KMS-11 (cell line): Measurements from ENCODE around the gene PRKCZ.

ENCODE experiments used
- H2AFZ ChIP-seq: fragments of 200-600 bp; sonication (generic); 2 replicates; pipeline ENCODE4 v1.6.1; 2016; ENCODE audit warnings: antibody characterized with exemption, mixed run types, low read depth
- H3K27ac ChIP-seq: fragments of 200-600 bp; sonication (generic); 2 replicates; pipeline ENCODE4 v1.6.1; 2016; ENCODE audit warnings: mild to moderate bottlenecking, mixed run types
- H3K27me3 ChIP-seq: fragments of 200-600 bp; sonication (generic); 2 replicates; pipeline ENCODE4 v1.6.1; 2017; ENCODE audit warnings: mild to moderate bottlenecking, low read depth, mixed run types, moderate library complexity; ENCODE audit not compliant: insufficient read depth
- H3K36me3 ChIP-seq: fragments of 200-600 bp; sonication (generic); 2 replicates; pipeline ENCODE4 v1.6.1; 2017; ENCODE audit warnings: mild to moderate bottlenecking, mixed run types; ENCODE audit not compliant: insufficient read depth
- H3K4me1 ChIP-seq: fragments of 200-600 bp; sonication (generic); 2 replicates; pipeline ENCODE4 v1.6.1; 2016; ENCODE audit warnings: mild to moderate bottlenecking, low read depth, mixed run types; ENCODE audit not compliant: poor library complexity, severe bottlenecking
- H3K4me2 ChIP-seq: fragments of 200-600 bp; sonication (generic); 2 replicates; pipeline ENCODE4 v1.7.0; 2016; ENCODE audit warnings: mild to moderate bottlenecking, mixed run types
- H3K4me3 ChIP-seq: fragments of 200-600 bp; sonication (generic); IDR thresholded peaks from 2 replicates; pipeline ENCODE4 v1.6.1; 2017; ENCODE audit warnings: low read depth, low read length, mixed read lengths; ENCODE audit not compliant: insufficient read depth
- H3K79me2 ChIP-seq: fragments of 200-600 bp; sonication (generic); 2 replicates; pipeline ENCODE4 v1.6.1; 2016; ENCODE audit warnings: low read depth, mixed run types; ENCODE audit not compliant: insufficient read depth
- H3K9ac ChIP-seq: fragments of 200-600 bp; sonication (generic); 2 replicates; pipeline ENCODE4 v1.6.1; 2016; ENCODE audit warnings: mild to moderate bottlenecking, mixed run types
- H4K20me1 ChIP-seq: fragments of 200-600 bp; sonication (generic); 2 replicates; pipeline ENCODE4 v1.6.1; 2016; ENCODE audit warnings: mild to moderate bottlenecking, mixed run types; ENCODE audit not compliant: insufficient read depth
- CTCF ChIP-seq: fragments of 200-600 bp; sonication (generic); conservative IDR thresholded peaks from 2 replicates; pipeline ENCODE4 v1.6.1; 2017; ENCODE audit warnings: low read depth, mild to moderate bottlenecking, antibody characterized with exemption, low read length, moderate library complexity, mixed read lengths

The PRKCZ gene

GRCh38 chr1:2054560-2054959 is 4.3 kb downstream of the PRKCZ start:
- H3K27ac ChIP-seq: no peak overlapping the region
- H3K9ac ChIP-seq: no peak overlapping the region

GRCh38 chr1:2055911-2056575 is 5.8 kb downstream of the PRKCZ start:
- Histone ChIP-seq H3K27me3 (peaks cover 47% of the 10 kb centered on the region), H3K27ac (no peak overlapping the region)

More at GRCh38 chr1:2054560-2054959, 4.3 kb downstream of the PRKCZ start:
- H3K36me3 ChIP-seq: no peaks in the 10 kb centered on the region
- no peaks in the 10 kb centered on the region for H4K20me1 ChIP-seq
- peaks cover 43% of the 10 kb centered on the region for H3K27me3 ChIP-seq
- no peak overlapping the region for H3K4me2 ChIP-seq
- H2AFZ ChIP-seq: no peak overlapping the region
- H3K79me2 ChIP-seq: no peaks in the 10 kb centered on the region
- TF ChIP-seq CTCF: no peak
- H3K4me3 ChIP-seq: no peak overlapping the region
- no peaks in the 10 kb centered on the region for H3K4me1 ChIP-seq

GRCh38 chr1:2056955-2057590 is 6.9 kb downstream of the PRKCZ start:
- Histone ChIP-seq H3K27me3 (peaks cover 44% of the 10 kb centered on the region; the same call in 1 of the 2 replicates), H4K20me1 (no peaks in the 10 kb centered on the region), H3K79me2 (no peaks in the 10 kb centered on the region), H3K4me3 (no peak overlapping the region), H3K4me1 (no peaks in the 10 kb centered on the region), H3K4me2 (no peak overlapping the region), H2AFZ (no peak overlapping the region), H3K27ac (no peak overlapping the region), H3K36me3 (no peaks in the 10 kb centered on the region), H3K9ac (no peak overlapping the region)
- no peak for TF ChIP-seq CTCF

More at GRCh38 chr1:2055911-2056575, 5.8 kb downstream of the PRKCZ start:
- no peak for TF ChIP-seq CTCF
- no peak overlapping the region for H3K4me2 ChIP-seq
- H3K36me3 ChIP-seq: no peaks in the 10 kb centered on the region
- H3K4me3 ChIP-seq: no peak overlapping the region
- H3K9ac ChIP-seq: no peak overlapping the region
- no peaks in the 10 kb centered on the region for H4K20me1 ChIP-seq
- H3K4me1 ChIP-seq: no peaks in the 10 kb centered on the region
- H3K79me2 ChIP-seq: no peaks in the 10 kb centered on the region
- H2AFZ ChIP-seq: no peak overlapping the region

GRCh38 chr1:2059290-2059953 is 9.2 kb downstream of the PRKCZ start:
- Histone ChIP-seq H3K9ac (no peak overlapping the region), H3K27ac (no peak overlapping the region), H3K4me3 (no peak overlapping the region), H4K20me1 (no peaks in the 10 kb centered on the region), H2AFZ (no peak overlapping the region), H3K4me2 (no peak overlapping the region), H3K27me3 (peaks cover 51% of the 10 kb centered on the region), H3K36me3 (no peaks in the 10 kb centered on the region), H3K4me1 (no peaks in the 10 kb centered on the region), H3K79me2 (no peaks in the 10 kb centered on the region)
- no peak for TF ChIP-seq CTCF
